Fibroblast of mammary gland (primary cell): ENCODE results near the gene ESAM.
"Not testable (repeated sequence)": the region's sequence is repeated elsewhere in the genome, so short reads cannot be mapped to it uniquely, and the experiment has no call there.

Source experiments
- DNase-seq: peaks from one replicate; pipeline ENCODE4 v3.0.0-alpha.2; 2010; ENCODE audit warnings: low read depth
- H3K4me3 ChIP-seq: 2 replicates; pipeline ENCODE4 v1.5.1; 2011; ENCODE audit warnings: low read depth, mild to moderate bottlenecking, low read length, moderate library complexity; ENCODE audit not compliant: control insufficient read depth
- TF ChIP-seq, protein P1 (sequence below): conservative IDR thresholded peaks from 2 replicates; pipeline ENCODE4 v1.5.1; 2011; ENCODE audit warnings: low read depth, low read length, inconsistent platforms; ENCODE audit not compliant: control insufficient read depth, insufficient read depth

ESAM gene

DNA sequence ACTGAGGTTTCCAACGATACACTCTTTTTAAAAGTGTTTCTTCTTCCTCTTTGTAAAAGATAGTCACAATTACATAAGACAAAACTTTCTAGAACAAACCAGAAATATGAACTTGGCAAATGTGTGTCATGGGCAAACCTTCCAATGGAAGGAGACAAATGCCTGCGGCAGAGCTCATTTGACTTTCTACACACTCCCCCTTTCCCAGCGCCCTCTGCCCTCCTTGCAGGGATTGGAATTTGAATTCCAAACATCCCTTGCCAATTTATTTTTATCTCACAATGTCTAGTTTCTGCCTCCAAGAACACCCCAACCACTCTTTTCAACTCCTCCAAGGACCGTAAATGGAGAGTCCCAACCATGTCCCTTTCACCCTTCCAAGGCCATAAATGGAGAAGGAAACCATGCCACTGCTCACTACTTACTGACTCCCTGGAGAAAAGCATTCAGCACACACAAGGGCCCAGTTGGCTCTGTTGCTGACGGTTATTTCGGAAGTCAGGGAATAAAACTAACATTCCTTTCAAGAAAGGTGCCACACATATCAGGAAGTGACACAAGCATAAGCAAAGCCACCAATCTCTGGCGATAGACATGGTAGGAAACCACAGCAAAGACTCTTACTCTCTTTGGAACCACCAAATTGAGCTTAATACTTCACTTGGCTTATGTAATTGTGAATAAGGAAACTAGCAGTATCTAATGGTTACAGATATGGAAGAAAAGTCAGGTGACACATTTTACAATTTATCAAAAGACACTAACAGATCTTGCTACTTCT lies 15.0 kb upstream of the ESAM start:
- no peak overlapping the region for H3K4me3 ChIP-seq
- no peak for DNase-seq
- TF ChIP-seq, protein P1, sequence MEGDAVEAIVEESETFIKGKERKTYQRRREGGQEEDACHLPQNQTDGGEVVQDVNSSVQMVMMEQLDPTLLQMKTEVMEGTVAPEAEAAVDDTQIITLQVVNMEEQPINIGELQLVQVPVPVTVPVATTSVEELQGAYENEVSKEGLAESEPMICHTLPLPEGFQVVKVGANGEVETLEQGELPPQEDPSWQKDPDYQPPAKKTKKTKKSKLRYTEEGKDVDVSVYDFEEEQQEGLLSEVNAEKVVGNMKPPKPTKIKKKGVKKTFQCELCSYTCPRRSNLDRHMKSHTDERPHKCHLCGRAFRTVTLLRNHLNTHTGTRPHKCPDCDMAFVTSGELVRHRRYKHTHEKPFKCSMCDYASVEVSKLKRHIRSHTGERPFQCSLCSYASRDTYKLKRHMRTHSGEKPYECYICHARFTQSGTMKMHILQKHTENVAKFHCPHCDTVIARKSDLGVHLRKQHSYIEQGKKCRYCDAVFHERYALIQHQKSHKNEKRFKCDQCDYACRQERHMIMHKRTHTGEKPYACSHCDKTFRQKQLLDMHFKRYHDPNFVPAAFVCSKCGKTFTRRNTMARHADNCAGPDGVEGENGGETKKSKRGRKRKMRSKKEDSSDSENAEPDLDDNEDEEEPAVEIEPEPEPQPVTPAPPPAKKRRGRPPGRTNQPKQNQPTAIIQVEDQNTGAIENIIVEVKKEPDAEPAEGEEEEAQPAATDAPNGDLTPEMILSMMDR: no peak

DNA sequence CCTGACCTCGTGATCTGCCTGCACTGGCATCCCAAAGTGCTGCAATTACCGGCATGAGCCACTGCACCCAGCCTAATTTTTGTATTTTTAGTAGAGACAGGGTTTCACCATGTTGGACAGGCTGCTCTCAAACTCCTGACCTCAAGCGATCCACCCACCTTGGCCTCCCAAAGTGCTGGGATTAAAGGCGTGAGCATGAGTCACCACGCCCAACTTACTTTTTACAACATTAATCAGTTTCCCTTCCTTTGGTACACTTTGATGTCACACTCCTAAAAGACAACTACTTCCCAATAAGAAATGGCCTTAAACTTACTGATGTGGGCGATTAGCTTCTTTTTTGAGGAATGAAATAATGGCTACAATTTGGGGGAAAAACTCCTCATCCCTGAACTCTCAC lies 8.9 kb upstream of the ESAM start:
- DNase-seq: peak; percentile 32
- H3K4me3 ChIP-seq: not testable (repeated sequence)

DNA sequence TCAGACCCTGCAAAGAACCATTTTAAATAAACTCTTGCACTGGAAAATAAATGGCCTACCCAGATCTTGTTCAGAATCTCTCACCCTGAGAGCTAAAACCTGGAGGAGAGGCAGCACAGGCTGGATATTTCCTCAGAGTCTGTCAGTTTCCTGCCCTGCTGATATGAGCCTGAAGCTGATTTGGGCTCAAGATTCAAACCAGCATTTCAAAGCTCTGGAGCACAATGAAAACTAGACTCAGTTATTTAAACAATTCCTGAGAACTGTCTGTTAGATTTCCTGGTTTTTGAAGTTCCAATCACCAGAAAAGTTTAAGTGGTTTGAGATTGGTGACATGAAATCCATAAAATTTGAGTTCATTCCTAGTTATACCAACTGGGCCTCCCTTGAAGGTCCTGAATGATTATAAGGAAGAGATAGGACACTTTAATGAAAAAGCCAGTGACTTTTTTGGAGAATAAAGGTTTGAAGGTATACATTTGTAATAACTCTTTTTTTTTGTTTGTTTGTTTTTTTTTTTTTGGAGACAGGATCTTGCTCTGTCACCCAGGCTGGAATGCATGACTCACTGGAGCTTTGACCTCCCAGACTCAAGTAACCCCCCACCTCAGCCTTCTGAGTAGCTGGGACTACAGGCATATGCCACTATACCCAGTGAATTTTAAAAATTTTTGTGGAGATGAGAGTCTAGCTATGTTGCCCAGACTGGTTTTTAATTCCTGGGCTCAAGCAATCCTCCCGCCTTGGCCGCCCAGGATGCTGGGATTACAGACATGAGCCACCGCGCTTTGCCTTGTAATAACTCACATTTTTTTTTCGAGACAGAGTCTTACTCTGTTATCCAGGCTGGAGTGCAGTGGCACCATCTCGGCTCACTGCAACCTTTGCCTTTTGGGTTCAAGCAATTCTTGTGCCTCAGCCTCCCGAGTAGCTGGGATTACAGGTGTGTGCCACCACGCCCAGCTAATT lies 8.0 kb upstream of the ESAM start:
- DNase-seq: peak; percentile 61
- TF ChIP-seq, protein P1: no peak
- H3K4me3 ChIP-seq: no peak overlapping the region

DNA sequence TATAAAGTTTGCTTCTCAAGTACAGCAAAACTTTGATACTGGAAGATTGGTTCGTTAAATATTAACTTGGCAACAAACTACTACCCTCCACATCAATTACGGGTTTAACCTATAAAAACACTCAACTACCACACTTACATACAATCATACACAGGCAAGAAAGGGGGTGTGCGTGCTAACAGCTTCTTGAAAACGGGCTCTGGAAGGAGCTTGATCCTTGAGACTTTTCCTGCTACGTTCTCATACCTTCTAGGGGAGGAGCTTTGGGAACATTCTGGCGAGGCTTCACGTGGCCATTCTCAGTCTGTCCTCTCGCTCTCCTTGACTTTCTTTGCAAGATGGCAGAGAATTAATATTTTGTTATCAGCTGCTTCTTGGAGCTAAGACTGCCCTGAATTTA lies 6.8 kb upstream of the ESAM start:
- H3K4me3 ChIP-seq: no peak overlapping the region
- DNase-seq: no peak
- TF ChIP-seq, protein P1: no peak

DNA sequence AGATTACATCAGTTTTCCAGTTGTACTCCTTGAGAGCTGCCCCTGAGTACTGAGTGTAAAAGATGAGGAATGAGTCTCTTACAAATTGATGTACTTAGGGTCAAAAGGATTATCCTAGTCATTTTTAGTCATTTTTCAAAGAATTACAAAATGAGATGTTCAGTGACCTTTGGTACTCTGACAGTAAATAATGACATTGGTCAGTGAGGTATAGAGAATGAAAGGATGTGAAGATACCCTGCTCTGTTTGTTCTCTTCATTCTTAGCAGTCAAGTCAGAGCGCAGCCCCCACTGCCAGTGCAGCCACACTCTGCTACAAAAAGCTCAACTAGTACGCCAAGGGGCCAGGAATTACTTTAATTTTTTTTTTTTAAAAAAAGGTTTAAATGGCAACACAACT lies 4.1 kb upstream of the ESAM start:
- H3K4me3 ChIP-seq: no peak overlapping the region
- TF ChIP-seq, protein P1: no peak
- no peak for DNase-seq

DNA sequence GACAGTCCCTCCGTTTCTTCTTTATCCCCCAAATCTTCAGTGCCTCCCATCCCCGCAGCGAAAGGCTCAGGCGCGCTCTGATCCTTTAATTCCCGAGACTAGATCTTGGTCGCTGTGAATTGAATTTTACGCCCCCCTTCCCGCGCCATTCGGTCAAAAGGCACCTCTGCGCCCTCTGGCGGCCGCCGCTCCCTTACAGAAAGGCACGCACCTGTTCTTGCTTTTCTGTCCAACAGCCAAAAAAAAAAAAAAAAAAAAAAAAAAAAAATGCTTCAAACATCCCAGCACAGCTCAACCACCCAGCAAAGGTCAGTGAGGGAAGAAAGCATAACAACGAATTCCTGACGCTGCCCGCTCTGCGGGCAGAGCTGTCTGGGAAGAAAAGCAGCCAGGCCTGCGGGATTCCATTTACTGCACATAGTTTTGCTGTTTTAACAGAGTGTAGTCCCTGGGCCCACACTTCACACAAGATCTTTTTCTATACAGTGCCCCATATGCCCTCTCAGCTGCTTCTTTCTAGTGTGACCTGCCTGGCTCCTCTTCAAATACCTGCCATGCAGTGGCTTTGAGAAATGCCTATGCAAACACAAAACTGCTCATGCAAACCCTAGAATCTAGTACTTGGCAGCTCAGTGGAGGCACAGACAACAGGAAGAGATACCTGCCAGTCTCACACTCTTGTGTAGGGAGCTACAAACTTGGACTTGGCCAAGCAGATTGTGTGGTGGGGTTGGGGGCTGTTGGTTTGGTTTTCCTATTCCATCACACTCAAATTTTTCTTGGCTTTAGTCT lies 1.3 kb upstream of the ESAM start:
- peak overlapping the region; percentile 32 for H3K4me3 ChIP-seq
- DNase-seq: peak; percentile 60
- TF ChIP-seq, protein P1: peak; percentile 65

DNA sequence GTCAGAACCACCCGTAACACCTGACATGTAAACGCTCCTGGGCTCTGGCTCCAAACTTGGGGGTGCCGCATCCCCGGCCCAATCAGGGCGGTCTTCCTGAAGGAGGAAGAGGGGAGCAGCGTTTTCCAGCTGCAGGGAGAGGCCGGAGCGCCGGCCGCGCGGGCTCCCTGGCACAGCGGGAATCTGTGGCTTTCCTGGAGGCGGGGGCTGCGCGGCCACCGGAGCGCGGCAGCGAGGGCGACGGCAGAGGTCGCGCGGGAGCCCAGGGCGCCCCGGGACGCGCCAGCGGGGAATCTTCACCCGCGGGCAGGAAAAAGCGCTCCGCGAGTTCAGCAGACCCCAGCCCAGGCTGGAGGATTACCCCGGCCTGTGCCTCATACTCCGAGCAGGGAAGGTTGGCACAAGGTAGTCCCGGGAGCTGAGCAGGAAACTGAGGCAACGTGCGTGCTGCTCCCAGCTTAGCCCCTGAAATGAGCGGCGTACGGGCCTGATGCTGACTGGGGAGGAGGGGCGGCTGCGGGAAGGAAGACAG lies 600 bp upstream of the ESAM start:
- TF ChIP-seq, protein P1: no peak
- no peak for DNase-seq
- H3K4me3 ChIP-seq: peak overlapping the region; percentile 32
